HepG2 (cell line): ENCODE results near the gene CNNM4. TPM values are rescaled to one million over a fixed set of nuclear protein-coding genes. Genes with fewer than 3 reads are reported as not detected.
A peak's percentile ranks its signal among the peaks of the same experiment; 100 is the strongest.

ENCODE experiments used
- ASH2L ChIP-seq: fragments of 300-600, 200-600 bp; sonication (generic); IDR thresholded peaks from 2 replicates; pipeline ENCODE4 v1.7.0; 2017; ENCODE audit warnings: low read depth, mild to moderate bottlenecking, moderate library complexity, mixed read lengths, low read length; ENCODE audit not compliant: insufficient read length
- CHD4 ChIP-seq: fragments of 200-600 bp; sonication (generic); IDR thresholded peaks from 2 replicates; pipeline ENCODE4 v1.7.0; 2017; ENCODE audit warnings: mild to moderate bottlenecking, low read length, borderline replicate concordance
- CSRNP1 ChIP-seq: sonication (generic); formaldehyde crosslinking; IDR thresholded peaks from 2 replicates; pipeline ENCODE4 v1.8.1; 2023; ENCODE audit warnings: mild to moderate bottlenecking, missing genetic modification reagents
- GMEB1 ChIP-seq: sonication (generic); formaldehyde crosslinking; IDR thresholded peaks from 2 replicates; pipeline ENCODE4 v1.5.1; 2020; ENCODE audit warnings: missing genetic modification reagents, mild to moderate bottlenecking, borderline replicate concordance
- HOXD1 ChIP-seq: sonication (generic); formaldehyde crosslinking; IDR thresholded peaks from 2 replicates; pipeline ENCODE4 v1.5.0; 2020; ENCODE audit warnings: missing genetic modification reagents
- POLR2AphosphoS5 ChIP-seq: IDR thresholded peaks from 2 replicates; pipeline ENCODE4 v1.6.1; 2012; ENCODE audit warnings: low read depth, low read length
- RARG ChIP-seq: sonication (generic); formaldehyde crosslinking; IDR thresholded peaks from 2 replicates; pipeline ENCODE4 v1.4.0; 2020; ENCODE audit warnings: low read depth, mild to moderate bottlenecking, missing genetic modification reagents
- RFX3 ChIP-seq: IDR thresholded peaks from 2 replicates; pipeline ENCODE4 v1.6.1; 2016; ENCODE audit warnings: missing biosample characterization, missing genetic modification reagents
- SALL2 ChIP-seq: sonication (generic); formaldehyde crosslinking; IDR thresholded peaks from 2 replicates; pipeline ENCODE4 v1.8.1; 2023; ENCODE audit warnings: mild to moderate bottlenecking, missing genetic modification reagents, inconsistent platforms
- TRIM24 ChIP-seq: sonication (generic); formaldehyde crosslinking; IDR thresholded peaks from 2 replicates; pipeline ENCODE4 v1.8.0; 2022; ENCODE audit warnings: mild to moderate bottlenecking, missing genetic modification reagents
- YY1 ChIP-seq: IDR thresholded peaks from 2 replicates; pipeline ENCODE4 v1.6.1; 2011; ENCODE audit warnings: low read length, low read depth, moderate library complexity, mild to moderate bottlenecking; ENCODE audit not compliant: insufficient read depth, insufficient replicate concordance
- ZBTB1 ChIP-seq: sonication (generic); formaldehyde crosslinking; IDR thresholded peaks from 2 replicates; pipeline ENCODE4 v1.4.0; 2020; ENCODE audit warnings: missing genetic modification reagents, borderline replicate concordance
- ZMYM3 ChIP-seq: sonication (generic); formaldehyde crosslinking; IDR thresholded peaks from 2 replicates; pipeline ENCODE4 v1.5.1; 2020; ENCODE audit warnings: mild to moderate bottlenecking, missing genetic modification reagents
- ZNF207 ChIP-seq: fragments of 450-650 bp; IDR thresholded peaks from 2 replicates; pipeline ENCODE4 v1.6.1; 2016; ENCODE audit warnings: antibody characterized with exemption, borderline replicate concordance
- ZNF431 ChIP-seq: sonication (generic); formaldehyde crosslinking; IDR thresholded peaks from 2 replicates; pipeline ENCODE4 v1.9.0; 2022; ENCODE audit warnings: missing genetic modification reagents, low read depth, mild to moderate bottlenecking, borderline replicate concordance
- ZNF549 ChIP-seq: sonication (generic); formaldehyde crosslinking; IDR thresholded peaks from 2 replicates; pipeline ENCODE4 v1.5.0; 2020; ENCODE audit warnings: missing genetic modification reagents
- ZNF768 ChIP-seq: sonication (generic); formaldehyde crosslinking; IDR thresholded peaks from 2 replicates; pipeline ENCODE4 v1.4.0; 2020; ENCODE audit warnings: missing genetic modification reagents
- ZNF770 ChIP-seq: sonication (generic); formaldehyde crosslinking; IDR thresholded peaks from 2 replicates; pipeline ENCODE4 v1.5.0; 2020; ENCODE audit warnings: mild to moderate bottlenecking, missing genetic modification reagents
- ZNF83 ChIP-seq: sonication (generic); formaldehyde crosslinking; IDR thresholded peaks from 2 replicates; pipeline ENCODE4 v1.4.0; 2020; ENCODE audit warnings: missing genetic modification reagents, mild to moderate bottlenecking, borderline replicate concordance
- polyA plus RNA-seq, 8 experiments: library from polyadenylated mRNA; depleted of rRNA in 3 of 8; stranded (reverse) in 7 of 8; unstranded in 1 of 8; fragments of >200 nt; fragmentation: Illumina TruSeq in 4 of 8; extraction: Trizol in 4 of 8; gene quantifications; 2 replicates each; pipeline versions ENCODE4 v1.2.1 to v1.2.3, GENCODE V29; 2011 to 2016; ENCODE audit warnings: low read depth in 4 of 8, missing spikeins in 1 of 8, mixed read lengths in 1 of 8; ENCODE audit not compliant: insufficient read depth in 1 of 8
- total RNA-seq, 5 experiments: library from RNA; depleted of rRNA; stranded (reverse); fragments of >200 nt; fragmentation: Illumina TruSeq; extraction: Trizol; gene quantifications; 2 replicates each; pipeline ENCODE4 v1.2.3, GENCODE V29; 2016; ENCODE audit warnings: low read depth in 1 of 5
- TF ChIP-seq, protein P1 (sequence below): sonication (generic); formaldehyde crosslinking; conservative IDR thresholded peaks from 2 replicates; pipeline ENCODE4 v1.8.0; 2022; ENCODE audit warnings: low read depth, missing genetic modification reagents

CNNM4 gene
- total and polyA plus RNA-seq, 2 of the 13 experiments (the other 11 are each of a cell fraction or from before 2014, with no cell fraction given) = 5.9 to 8.4 TPM

- no peak for TF ChIP-seq ZNF549 (CRISPR knock-in tag)
- TF ChIP-seq YY1 = no peak
- peak; percentile 53; the same call in 1 of the 2 replicates for TF ChIP-seq ZNF768
- TF ChIP-seq ASH2L = no peak
- TF ChIP-seq ZBTB1 (CRISPR knock-in tag) = no peak
- TF ChIP-seq, protein P1, sequence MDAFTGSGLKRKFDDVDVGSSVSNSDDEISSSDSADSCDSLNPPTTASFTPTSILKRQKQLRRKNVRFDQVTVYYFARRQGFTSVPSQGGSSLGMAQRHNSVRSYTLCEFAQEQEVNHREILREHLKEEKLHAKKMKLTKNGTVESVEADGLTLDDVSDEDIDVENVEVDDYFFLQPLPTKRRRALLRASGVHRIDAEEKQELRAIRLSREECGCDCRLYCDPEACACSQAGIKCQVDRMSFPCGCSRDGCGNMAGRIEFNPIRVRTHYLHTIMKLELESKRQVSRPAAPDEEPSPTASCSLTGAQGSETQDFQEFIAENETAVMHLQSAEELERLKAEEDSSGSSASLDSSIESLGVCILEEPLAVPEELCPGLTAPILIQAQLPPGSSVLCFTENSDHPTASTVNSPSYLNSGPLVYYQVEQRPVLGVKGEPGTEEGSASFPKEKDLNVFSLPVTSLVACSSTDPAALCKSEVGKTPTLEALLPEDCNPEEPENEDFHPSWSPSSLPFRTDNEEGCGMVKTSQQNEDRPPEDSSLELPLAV (CRISPR knock-in tag) = no peak
- no peak for TF ChIP-seq CHD4
- TF ChIP-seq POLR2AphosphoS5 = no peak
- TF ChIP-seq ZNF770 (CRISPR knock-in tag) = no peak
- TF ChIP-seq ZNF431 = peak; percentile 62; the same call in 1 of the 2 replicates
- TF ChIP-seq GMEB1 (CRISPR knock-in tag) = no peak
- TF ChIP-seq HOXD1 = no peak
- TF ChIP-seq SALL2 (CRISPR knock-in tag) = no peak
- no peak for TF ChIP-seq TRIM24 (CRISPR knock-in tag)
- no peak for TF ChIP-seq RARG (CRISPR knock-in tag)
- peak; percentile 57; the same call in 1 of the 2 replicates for TF ChIP-seq RFX3 (CRISPR knock-in tag)
- TF ChIP-seq ZNF207 = no peak
- TF ChIP-seq ZNF83 (CRISPR knock-in tag) = no peak
- no peak for TF ChIP-seq CSRNP1
- TF ChIP-seq ZMYM3 (CRISPR knock-in tag) = peak; percentile 50; the same call in 1 of the 2 replicates
These were observed at the start of gene CNNM4 (continued) for GRCh38 chr2:96760036-96760985.
